ENCODE data around the gene MIGA2.

DNA sequence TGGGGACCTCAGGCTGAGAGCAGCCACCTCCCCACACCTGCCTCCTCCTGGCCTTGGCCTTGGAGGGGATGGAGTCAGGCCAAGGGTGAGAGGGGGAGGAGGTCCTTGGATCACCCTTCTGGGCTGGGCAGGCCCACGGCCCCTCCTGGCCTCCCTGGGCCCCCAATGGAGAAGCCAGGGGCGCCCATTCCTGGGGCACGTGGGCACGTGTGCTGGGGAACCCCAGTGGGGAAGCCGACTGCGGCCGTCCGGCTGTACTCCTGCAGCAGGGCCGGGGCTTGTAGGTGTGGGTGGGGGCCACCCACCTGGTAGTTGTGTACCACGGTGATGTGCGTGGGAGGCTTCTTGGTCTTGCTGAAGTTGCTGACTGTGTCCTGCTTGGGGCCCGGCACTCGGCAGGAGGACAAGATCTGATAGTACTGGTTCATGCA, 65.7 kb downstream of the MIGA2 start:
- TF ChIP-seq POLR2A (IDR thresholded peaks at IDR 0.05; ENCODE audit: low read length), result no peak
- no peak for TF ChIP-seq GATA1 (IDR thresholded peaks at IDR 0.05; ENCODE audit: low read depth, low read length)
